Measurements from ENCODE around the gene SLC2A14.
"Not testable (repeated sequence)": the region's sequence is repeated elsewhere in the genome, so short reads cannot be mapped to it uniquely, and the experiment has no call there.

Gene SLC2A14

GRCh38 chr12:7829737-7830136 is 43.0 kb downstream of the SLC2A14 start:
- not testable (repeated sequence) for H3K27me3 ChIP-seq (ENCODE audit: control insufficient read depth, insufficient read depth, low read length); H3K9ac ChIP-seq (ENCODE audit: low read length); H3K27ac ChIP-seq (ENCODE audit: low read length); H3K36me3 ChIP-seq (ENCODE audit: control insufficient read depth, low read depth, low read length); H3K4me1 ChIP-seq (ENCODE audit: control insufficient read depth, low read depth, low read length); H3K9me3 ChIP-seq (ENCODE audit: control insufficient read depth, low read depth, low read length); H3K4me3 ChIP-seq (ENCODE audit: low read length)

DNA sequence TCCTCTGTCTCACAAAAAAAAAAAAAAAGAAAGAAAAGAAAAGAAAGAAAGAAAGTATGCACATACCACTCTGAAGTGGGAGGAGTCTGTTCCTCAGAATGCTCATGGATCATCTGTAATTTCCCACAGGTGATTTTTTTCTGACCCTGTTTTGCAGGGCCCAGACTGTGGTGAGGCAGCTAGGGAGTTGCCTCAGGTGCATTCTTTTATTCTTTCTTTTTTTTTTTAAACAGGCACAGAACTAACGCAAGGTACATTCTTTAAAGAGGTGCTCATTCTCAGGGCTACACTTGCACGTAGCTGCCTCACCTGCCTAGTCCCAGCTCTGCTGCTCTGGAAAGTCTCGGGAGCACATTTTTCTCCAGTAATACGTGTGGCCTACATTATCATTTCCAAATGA is 47.0 kb downstream of the SLC2A14 start:
- H3K27ac ChIP-seq (ENCODE audit: low read length); H3K9me3 ChIP-seq (ENCODE audit: control insufficient read depth, low read depth, low read length): not testable (repeated sequence)

DNA sequence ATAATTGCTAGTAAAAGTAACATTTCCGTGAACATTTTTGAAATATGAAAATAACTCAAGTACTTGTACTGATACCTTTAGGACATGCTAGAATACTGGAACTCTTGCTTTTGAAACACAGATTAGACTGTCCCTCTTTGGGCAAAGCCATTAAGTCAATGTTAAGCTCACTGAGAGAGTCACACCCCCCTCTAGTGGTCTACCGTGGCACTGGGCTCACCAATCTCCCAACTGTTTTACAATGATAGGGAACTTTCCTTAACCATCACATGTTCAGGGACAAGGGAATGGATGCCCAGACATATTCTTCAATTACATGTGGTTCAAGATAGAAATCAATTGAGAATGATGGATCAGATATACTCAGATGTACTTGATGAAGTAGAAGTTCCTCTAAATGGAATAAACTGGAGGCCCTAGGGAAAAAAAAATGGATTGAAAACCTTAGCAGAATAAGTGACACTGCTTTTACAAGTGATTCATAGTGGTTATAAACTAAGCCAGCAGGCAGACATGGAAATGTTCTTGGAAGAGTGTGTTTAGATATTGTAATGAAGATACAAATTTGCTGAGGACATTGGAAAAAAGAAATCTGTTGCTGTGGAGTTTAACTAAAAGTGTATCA is 65.7 kb downstream of the SLC2A14 start:
- Histone ChIP-seq H3K27me3 (ENCODE audit: control insufficient read depth, insufficient read depth, low read length) (no peaks in the 10 kb centered on the region), H3K9ac (ENCODE audit: low read length) (no peak overlapping the region), H3K9me3 (ENCODE audit: control insufficient read depth, low read depth, low read length) (no peaks in the 10 kb centered on the region), H3K27ac (ENCODE audit: low read length) (no peak overlapping the region), H3K4me1 (ENCODE audit: control insufficient read depth, low read depth, low read length) (no peaks in the 10 kb centered on the region), H3K4me3 (ENCODE audit: low read length) (no peak overlapping the region), H3K36me3 (ENCODE audit: control insufficient read depth, low read depth, low read length) (no peaks in the 10 kb centered on the region)

More for the DNA sequence above, 47.0 kb downstream of the SLC2A14 start:
- not testable (repeated sequence) for H3K27me3 ChIP-seq (ENCODE audit: control insufficient read depth, insufficient read depth, low read length); H3K36me3 ChIP-seq (ENCODE audit: control insufficient read depth, low read depth, low read length); H3K4me1 ChIP-seq (ENCODE audit: control insufficient read depth, low read depth, low read length); H3K9ac ChIP-seq (ENCODE audit: low read length); H3K4me3 ChIP-seq (ENCODE audit: low read length)

- H3K36me3 ChIP-seq (ENCODE audit: control insufficient read depth, low read depth, low read length); H3K4me1 ChIP-seq (ENCODE audit: control insufficient read depth, low read depth, low read length); H3K9me3 ChIP-seq (ENCODE audit: control insufficient read depth, low read depth, low read length); H3K4me3 ChIP-seq (ENCODE audit: low read length); H3K27me3 ChIP-seq (ENCODE audit: control insufficient read depth, insufficient read depth, low read length); H3K9ac ChIP-seq (ENCODE audit: low read length); H3K27ac ChIP-seq (ENCODE audit: low read length): not testable (repeated sequence)
Observed at GRCh38 chr12:7806319-7806718, 66.4 kb downstream of the SLC2A14 start.

GRCh38 chr12:7801460-7801859 is 71.3 kb downstream of the SLC2A14 start:
- no peak overlapping the region for H3K27ac ChIP-seq (ENCODE audit: low read length)
- no peaks in the 10 kb centered on the region for H3K9me3 ChIP-seq (ENCODE audit: control insufficient read depth, low read depth, low read length)

GRCh38 chr12:7798750-7799308 is 73.9 kb downstream of the SLC2A14 start:
- H3K9me3 ChIP-seq (ENCODE audit: control insufficient read depth, low read depth, low read length); H3K27me3 ChIP-seq (ENCODE audit: control insufficient read depth, insufficient read depth, low read length); H3K4me3 ChIP-seq (ENCODE audit: low read length): not testable (repeated sequence)
- H3K4me1 ChIP-seq (ENCODE audit: control insufficient read depth, low read depth, low read length): peaks cover 25% of the 10 kb centered on the region
- H3K36me3 ChIP-seq (ENCODE audit: control insufficient read depth, low read depth, low read length): peaks cover 15% of the 10 kb centered on the region
- H3K9ac ChIP-seq (ENCODE audit: low read length): peak overlapping the region; percentile 45
- H3K27ac ChIP-seq (ENCODE audit: low read length): peak overlapping the region; percentile 85

More at GRCh38 chr12:7801460-7801859, 71.3 kb downstream of the SLC2A14 start:
- Histone ChIP-seq H3K4me1 (ENCODE audit: control insufficient read depth, low read depth, low read length) (peaks cover 25% of the 10 kb centered on the region), H3K27me3 (ENCODE audit: control insufficient read depth, insufficient read depth, low read length) (no peaks in the 10 kb centered on the region), H3K4me3 (ENCODE audit: low read length) (no peak overlapping the region), H3K9ac (ENCODE audit: low read length) (no peak overlapping the region), H3K36me3 (ENCODE audit: control insufficient read depth, low read depth, low read length) (peaks cover 7% of the 10 kb centered on the region)

DNA sequence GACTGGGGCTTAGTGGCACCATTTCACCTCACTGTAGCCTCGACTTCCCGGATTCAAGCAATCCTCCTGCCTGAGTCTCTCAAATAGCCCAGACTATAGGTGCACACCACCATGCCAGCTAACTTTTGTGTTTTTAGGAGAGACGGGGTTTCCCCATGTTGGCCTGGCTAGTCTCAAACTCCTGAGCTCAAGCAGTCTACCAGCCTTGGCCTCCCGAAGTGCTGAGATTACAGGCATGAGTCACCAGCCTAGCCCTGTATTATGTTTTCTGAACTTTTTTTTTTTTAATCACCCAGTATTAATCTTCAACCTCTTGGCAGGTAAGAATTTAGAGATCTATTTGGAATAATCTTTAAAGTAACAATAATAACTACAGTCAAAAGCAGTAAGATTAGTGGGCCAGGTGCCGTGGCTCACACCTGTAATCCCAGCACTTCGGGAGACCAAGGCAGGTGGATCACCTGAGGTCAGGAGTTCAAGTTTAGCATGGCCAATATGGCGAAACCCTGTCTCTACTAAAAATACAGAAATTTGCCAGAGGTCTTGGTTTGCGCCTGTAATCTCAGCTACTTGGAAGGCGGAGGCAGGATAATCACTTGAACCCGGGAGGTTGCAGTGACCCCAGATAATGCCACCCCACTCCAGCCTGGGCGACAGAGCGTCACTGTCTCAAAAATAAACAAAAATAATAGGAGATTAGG is 74.9 kb downstream of the SLC2A14 start:
- H3K4me3 ChIP-seq (ENCODE audit: low read length): no peak overlapping the region
- peaks cover 23% of the 10 kb centered on the region for H3K36me3 ChIP-seq (ENCODE audit: control insufficient read depth, low read depth, low read length)
- no peaks in the 10 kb centered on the region for H3K9me3 ChIP-seq (ENCODE audit: control insufficient read depth, low read depth, low read length)
- H3K27ac ChIP-seq (ENCODE audit: low read length): peak overlapping the region; percentile 75
- peaks cover 25% of the 10 kb centered on the region for H3K4me1 ChIP-seq (ENCODE audit: control insufficient read depth, low read depth, low read length)
- peak overlapping the region; percentile 45 for H3K9ac ChIP-seq (ENCODE audit: low read length)
- H3K27me3 ChIP-seq (ENCODE audit: control insufficient read depth, insufficient read depth, low read length): no peaks in the 10 kb centered on the region

GRCh38 chr12:7797269-7797668 is 75.4 kb downstream of the SLC2A14 start:
- H3K9ac ChIP-seq (ENCODE audit: low read length): peak overlapping the region; percentile 45
- not testable (repeated sequence) for H3K27me3 ChIP-seq (ENCODE audit: control insufficient read depth, insufficient read depth, low read length); H3K4me3 ChIP-seq (ENCODE audit: low read length); H3K9me3 ChIP-seq (ENCODE audit: control insufficient read depth, low read depth, low read length)
- H3K36me3 ChIP-seq (ENCODE audit: control insufficient read depth, low read depth, low read length): peaks cover 23% of the 10 kb centered on the region
- peak overlapping the region; percentile 75 for H3K27ac ChIP-seq (ENCODE audit: low read length)
- peaks cover 25% of the 10 kb centered on the region for H3K4me1 ChIP-seq (ENCODE audit: control insufficient read depth, low read depth, low read length)

DNA sequence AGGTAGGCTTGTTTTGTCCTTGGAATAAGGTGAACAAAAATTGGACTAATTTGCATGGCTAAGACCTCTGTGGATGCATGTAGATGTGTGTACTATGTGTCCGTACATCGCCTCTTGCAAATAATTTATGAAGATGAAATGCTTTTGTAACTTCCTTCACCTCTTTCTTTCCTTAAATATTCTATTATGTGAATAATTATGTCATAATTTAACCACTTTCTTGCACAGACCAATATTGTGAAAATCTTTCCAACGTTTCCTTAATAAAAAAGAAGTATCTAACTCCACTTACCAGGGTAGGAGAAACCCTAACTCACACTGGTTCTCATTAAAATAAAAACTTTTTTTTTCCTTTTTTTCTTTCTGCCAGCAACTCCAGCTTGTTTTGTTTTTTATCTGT is 79.5 kb downstream of the SLC2A14 start:
- no peaks in the 10 kb centered on the region for H3K9me3 ChIP-seq (ENCODE audit: control insufficient read depth, low read depth, low read length)
- H3K27me3 ChIP-seq (ENCODE audit: control insufficient read depth, insufficient read depth, low read length): no peaks in the 10 kb centered on the region
- no peak overlapping the region for H3K9ac ChIP-seq (ENCODE audit: low read length)
- no peak overlapping the region for H3K27ac ChIP-seq (ENCODE audit: low read length)
- H3K4me1 ChIP-seq (ENCODE audit: control insufficient read depth, low read depth, low read length): peaks cover 21% of the 10 kb centered on the region
- no peak overlapping the region for H3K4me3 ChIP-seq (ENCODE audit: low read length)
- peaks cover 21% of the 10 kb centered on the region for H3K36me3 ChIP-seq (ENCODE audit: control insufficient read depth, low read depth, low read length)

DNA sequence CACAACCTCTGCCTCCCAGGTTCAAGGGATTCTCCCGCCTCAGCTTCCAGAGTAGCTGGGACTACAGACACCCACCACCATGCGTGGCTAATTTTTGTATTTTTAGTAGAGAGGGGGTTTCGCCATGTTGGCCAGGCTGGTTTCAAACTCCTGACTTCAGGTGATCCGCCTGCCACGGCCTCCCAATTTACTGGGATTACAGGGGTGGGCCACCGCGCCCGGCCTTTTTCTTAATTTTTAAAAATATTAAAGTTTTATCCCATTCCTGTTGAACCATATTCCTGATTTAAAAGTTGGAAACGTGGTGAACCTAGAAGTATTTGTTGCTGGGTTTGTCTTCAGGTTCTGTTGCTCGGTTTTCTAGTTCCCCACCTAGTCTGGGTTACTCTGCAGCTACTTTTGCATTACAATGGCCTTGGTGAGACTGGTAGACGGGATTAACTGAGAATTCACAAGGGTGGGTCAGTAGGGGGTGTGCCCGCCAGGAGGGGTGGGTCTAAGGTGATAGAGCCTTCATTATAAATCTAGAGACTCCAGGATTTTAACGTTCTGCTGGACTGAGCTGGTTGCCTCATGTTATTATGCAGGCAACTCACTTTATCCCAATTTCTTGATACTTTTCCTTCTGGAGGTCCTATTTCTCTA is 83.7 kb downstream of the SLC2A14 start, which contains the start of gene NANOG:
Gene NANOG (plus strand): TSS at position 519 of the 645 bp plus-strand sequence. CDS start 213 bp downstream, outside the sequence.
- Histone ChIP-seq H3K4me1 (ENCODE audit: control insufficient read depth, low read depth, low read length) (peaks cover 38% of the 10 kb centered on the region), H3K4me3 (ENCODE audit: low read length) (peak within 1 kb of the TSS; percentile 80), H3K9ac (ENCODE audit: low read length) (peak within 1 kb of the TSS; percentile 50), H3K36me3 (ENCODE audit: control insufficient read depth, low read depth, low read length) (peaks cover 10% of the 10 kb centered on the region), H3K27ac (ENCODE audit: low read length) (peak within 1 kb of the TSS; percentile 66)
- H3K27me3 ChIP-seq (ENCODE audit: control insufficient read depth, insufficient read depth, low read length); H3K9me3 ChIP-seq (ENCODE audit: control insufficient read depth, low read depth, low read length): not testable (repeated sequence)

DNA sequence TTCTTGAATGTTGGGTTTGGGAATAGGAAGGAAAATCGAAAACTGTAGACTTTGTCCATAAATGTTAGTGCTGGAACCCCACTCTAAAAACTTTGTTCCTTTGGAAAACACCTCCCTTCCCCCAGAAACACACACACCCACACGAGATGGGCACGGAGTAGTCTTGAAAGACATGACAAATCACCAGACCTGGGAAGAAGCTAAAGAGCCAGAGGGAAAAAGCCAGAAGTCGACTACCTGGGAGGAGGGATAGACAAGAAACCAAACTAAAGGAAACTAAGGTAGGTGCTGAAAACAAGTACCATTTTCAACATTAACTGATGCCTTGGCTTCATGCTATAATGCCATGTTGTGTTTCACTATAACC is 84.4 kb downstream of the SLC2A14 start:
- H3K9ac ChIP-seq (ENCODE audit: low read length): peak overlapping the region; percentile 50
- peak overlapping the region; percentile 66 for H3K27ac ChIP-seq (ENCODE audit: low read length)
- H3K9me3 ChIP-seq (ENCODE audit: control insufficient read depth, low read depth, low read length): no peaks in the 10 kb centered on the region
- peaks cover 3% of the 10 kb centered on the region for H3K36me3 ChIP-seq (ENCODE audit: control insufficient read depth, low read depth, low read length)
- H3K27me3 ChIP-seq (ENCODE audit: control insufficient read depth, insufficient read depth, low read length): no peaks in the 10 kb centered on the region
- peaks cover 38% of the 10 kb centered on the region for H3K4me1 ChIP-seq (ENCODE audit: control insufficient read depth, low read depth, low read length)
- peak overlapping the region; percentile 80 for H3K4me3 ChIP-seq (ENCODE audit: low read length)

Data from iPS-18a (cell line).